Esophagus muscularis mucosa (tissue), 3 donors: ENCODE measurements around the gene MASP1.

Source experiments
- POLR2A ChIP-seq: fragments of 450-650 bp; IDR thresholded peaks from one replicate; pipeline ENCODE4 v1.6.1; 2017; ENCODE audit warnings: antibody characterized with exemption, moderate library complexity, mild to moderate bottlenecking, low read depth
- TF ChIP-seq, protein P1 (sequence below), 3 experiments: fragments of 200-600 bp in 2 of 3; fragments of 450-650 bp in 1 of 3; sonication (generic) in 2 of 3; IDR thresholded peaks; one replicate each; pipeline ENCODE4 v1.5.1; 2017 to 2019; ENCODE audit warnings: antibody characterized with exemption in 3 of 3, mild to moderate bottlenecking in 2 of 3, moderate library complexity in 1 of 3

DNA sequence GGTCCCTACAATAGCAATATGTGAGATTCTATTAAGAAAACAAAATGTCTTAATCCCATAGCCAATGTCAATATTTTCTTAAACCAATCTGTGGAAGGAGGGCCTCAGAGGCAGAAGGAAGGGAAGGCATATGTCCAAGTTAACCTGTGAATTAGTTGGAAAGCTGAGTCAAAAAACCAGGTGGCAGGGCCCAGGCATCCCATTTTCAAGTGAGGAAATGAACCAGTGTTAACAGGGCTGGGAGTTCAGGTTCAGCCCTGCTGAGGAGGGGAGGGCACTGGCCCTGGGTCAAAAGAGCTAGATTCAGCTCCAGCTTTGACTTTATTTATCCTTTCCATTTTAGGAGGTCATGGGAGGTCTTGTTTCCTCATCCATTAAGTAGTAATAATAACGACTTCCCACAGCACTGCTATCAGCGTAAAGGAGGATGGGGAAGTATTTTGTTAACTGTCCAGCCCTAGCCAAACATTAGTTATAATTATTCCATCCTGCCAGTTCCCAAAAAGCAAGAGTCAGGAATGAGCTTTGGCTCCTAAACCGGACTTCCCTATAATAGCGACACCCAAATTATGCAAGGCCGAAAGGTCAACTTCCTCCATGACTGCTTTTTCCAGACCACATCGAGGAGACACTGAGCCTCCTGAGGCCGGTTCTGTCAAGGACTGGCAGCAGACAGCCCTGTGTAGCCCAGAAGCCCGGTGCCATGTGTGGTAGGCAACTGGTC, 3.2 kb downstream of the MASP1 start:
- no peak for TF ChIP-seq POLR2A
- TF ChIP-seq, protein P1, sequence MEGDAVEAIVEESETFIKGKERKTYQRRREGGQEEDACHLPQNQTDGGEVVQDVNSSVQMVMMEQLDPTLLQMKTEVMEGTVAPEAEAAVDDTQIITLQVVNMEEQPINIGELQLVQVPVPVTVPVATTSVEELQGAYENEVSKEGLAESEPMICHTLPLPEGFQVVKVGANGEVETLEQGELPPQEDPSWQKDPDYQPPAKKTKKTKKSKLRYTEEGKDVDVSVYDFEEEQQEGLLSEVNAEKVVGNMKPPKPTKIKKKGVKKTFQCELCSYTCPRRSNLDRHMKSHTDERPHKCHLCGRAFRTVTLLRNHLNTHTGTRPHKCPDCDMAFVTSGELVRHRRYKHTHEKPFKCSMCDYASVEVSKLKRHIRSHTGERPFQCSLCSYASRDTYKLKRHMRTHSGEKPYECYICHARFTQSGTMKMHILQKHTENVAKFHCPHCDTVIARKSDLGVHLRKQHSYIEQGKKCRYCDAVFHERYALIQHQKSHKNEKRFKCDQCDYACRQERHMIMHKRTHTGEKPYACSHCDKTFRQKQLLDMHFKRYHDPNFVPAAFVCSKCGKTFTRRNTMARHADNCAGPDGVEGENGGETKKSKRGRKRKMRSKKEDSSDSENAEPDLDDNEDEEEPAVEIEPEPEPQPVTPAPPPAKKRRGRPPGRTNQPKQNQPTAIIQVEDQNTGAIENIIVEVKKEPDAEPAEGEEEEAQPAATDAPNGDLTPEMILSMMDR (IDR thresholded peaks at IDR 0.05), result no peak
